GM10266 (cell line): Measurements from ENCODE around the gene WNK1.

ENCODE experiments used
- DNase-seq: peaks from one replicate; pipeline ENCODE4 v3.0.0; 2012; ENCODE audit errors: extremely low spot score
- TF ChIP-seq, protein P1 (sequence below): IDR thresholded peaks from 2 replicates; pipeline ENCODE4 v1.5.1; 2012; ENCODE audit warnings: mild to moderate bottlenecking, low read depth; ENCODE audit not compliant: control insufficient read depth, insufficient read depth; ENCODE audit errors: missing control alignments

WNK1 gene

DNA sequence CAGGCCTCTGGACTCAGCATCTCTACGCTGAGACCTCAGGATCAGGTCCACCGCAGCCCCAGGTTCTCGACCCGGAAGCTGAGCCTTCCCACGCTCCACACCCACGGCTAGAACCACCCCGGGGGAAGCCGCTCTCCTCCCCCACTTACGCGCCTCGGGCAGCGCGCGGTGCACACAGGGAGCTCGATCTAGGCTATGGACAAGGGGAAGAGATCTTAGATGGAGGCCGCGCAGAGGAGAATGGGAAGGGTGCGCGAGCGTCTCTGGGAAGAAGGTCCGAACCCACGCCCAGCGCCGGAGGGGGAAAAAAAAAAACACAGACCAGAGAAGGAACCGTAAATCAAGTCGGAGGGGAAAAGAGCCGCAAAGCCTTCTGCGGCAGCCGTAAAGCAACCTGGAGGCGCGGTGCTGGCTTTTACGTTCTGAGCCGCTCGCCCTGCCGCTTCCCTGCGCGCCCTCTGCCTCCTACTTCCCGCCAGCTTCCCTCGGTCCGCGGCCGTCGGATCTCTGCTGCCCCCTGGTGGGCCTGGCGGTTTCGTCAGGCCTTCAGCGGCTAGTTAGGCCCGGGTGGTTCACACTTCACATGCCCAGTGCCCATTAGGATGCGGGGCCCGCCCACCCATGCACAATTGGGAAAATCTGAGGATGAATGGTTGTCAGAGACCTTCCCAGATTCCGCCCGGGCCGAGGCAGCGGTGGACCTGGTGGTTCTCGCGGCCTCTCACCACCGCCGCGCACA is 197.2 kb downstream of the WNK1 start, which contains the start of gene RAD52:
TSS of gene RAD52 (minus strand) at position 242 of the 739 bp plus-strand sequence. CDS start 16,636 bp downstream, outside the sequence.
- TF ChIP-seq, protein P1, sequence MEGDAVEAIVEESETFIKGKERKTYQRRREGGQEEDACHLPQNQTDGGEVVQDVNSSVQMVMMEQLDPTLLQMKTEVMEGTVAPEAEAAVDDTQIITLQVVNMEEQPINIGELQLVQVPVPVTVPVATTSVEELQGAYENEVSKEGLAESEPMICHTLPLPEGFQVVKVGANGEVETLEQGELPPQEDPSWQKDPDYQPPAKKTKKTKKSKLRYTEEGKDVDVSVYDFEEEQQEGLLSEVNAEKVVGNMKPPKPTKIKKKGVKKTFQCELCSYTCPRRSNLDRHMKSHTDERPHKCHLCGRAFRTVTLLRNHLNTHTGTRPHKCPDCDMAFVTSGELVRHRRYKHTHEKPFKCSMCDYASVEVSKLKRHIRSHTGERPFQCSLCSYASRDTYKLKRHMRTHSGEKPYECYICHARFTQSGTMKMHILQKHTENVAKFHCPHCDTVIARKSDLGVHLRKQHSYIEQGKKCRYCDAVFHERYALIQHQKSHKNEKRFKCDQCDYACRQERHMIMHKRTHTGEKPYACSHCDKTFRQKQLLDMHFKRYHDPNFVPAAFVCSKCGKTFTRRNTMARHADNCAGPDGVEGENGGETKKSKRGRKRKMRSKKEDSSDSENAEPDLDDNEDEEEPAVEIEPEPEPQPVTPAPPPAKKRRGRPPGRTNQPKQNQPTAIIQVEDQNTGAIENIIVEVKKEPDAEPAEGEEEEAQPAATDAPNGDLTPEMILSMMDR, result peak; percentile 97

DNA sequence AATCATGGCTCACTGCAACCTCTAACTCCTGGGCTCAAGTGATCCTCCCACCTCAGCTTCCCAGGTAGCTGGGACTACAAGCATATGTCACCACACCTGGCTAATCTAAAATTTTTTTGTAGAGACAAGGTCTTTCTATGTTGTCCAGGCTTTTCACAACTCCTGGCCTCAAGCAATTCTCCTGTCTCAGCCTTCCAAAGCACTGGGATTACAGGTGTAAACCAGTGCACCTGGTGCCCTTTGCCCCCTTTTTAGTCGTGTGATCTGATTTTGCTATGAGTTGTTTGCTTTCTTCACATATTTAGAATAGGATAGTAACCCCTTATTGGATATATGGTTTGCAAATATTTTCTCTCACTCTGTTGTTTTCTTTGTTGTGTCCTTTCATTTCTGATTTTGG is 198.8 kb downstream of the WNK1 start:
- TF ChIP-seq, protein P1, result no peak
- DNase-seq, result no peak

More for the DNA sequence above, 197.2 kb downstream of the WNK1 start, which contains the start of gene RAD52:
- DNase-seq, result peak; percentile 87

DNA sequence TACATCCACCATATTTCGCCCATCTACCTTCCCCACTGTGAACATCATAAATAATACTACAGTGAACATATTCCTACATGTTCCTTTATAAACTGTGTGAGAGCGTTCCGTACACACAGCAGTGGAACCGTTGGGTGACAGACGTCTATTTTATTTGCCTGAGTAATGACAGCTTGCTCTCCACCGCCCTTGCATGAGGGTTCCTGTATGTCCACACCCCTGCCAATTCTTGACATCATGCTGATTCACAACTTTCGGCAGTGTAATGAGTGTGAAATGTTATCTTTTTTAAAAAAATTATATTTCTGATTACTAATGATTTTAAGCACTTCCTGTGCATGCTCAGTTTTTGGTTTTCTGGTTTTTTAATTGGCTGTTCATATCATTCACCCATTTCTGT is 201.4 kb downstream of the WNK1 start:
- no peak for DNase-seq
- TF ChIP-seq, protein P1, result no peak

DNA sequence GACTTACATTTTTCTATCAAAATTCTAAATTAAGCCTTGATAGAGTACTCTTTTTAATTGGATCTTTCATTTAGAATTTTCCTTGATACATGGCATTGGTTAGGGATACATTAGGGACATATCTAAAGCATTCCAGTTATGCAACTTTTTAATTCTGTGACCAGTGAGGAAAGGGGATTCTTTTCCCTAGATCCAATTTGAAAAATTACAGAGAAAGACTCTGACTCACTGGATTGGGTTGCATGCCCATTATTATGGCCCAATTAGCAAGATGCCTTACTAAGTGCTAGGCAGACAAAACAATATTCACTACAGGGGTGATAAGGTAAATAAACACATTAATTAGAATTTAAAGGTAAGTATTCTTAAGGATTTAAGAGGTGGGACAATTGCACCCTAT is 202.4 kb downstream of the WNK1 start:
- no peak for DNase-seq
- TF ChIP-seq, protein P1, result no peak

DNA sequence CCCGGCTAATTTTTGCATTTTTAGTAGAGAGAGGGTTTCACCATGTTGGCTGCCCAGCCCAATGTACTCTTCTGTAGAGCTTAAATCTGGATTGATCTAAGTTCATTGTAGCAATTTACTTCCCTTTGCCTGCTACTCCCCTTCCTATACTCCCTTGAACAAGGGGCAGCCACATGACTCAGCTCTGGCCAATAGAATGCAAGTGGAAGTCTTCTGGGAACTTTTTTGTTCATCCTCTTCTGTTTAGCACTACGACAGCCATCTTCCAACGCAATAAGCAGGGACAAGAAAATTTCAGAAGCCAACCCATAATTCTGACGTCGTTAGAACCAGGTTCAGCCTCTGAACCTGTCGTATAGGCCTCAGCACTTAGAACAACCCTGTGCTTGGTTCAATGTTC is 203.6 kb downstream of the WNK1 start:
- TF ChIP-seq, protein P1, result no peak
- DNase-seq, result no peak

DNA sequence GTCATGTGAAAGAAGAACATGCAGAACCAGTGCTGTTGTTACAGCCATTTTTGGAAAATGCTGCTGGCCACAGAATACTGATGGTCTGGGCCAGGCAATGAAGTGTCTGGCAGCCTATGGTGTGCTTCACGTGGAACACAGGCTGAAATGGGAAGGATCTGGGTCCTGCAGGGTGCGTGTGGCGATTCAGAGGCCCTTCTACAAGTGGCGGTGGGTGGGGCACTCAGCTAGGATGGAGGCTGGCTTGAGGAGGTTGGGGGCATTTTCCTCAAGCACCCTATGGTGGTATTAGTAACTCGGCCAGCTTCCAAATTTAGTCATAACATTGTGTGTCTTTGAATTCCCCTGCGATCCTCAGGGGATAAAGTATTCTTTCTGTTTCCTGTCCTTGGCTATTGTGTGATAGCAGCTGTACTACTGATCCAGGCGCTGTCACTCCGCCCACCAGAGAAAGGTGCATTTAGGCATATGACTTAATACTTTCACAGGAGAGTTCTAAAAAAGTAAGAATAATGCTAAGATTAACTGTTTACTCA is 206.3 kb downstream of the WNK1 start:
- TF ChIP-seq, protein P1, result no peak
- peak; percentile 69 for DNase-seq
